Spleen (tissue), 11 donors: ENCODE results near the gene TBC1D2. TPM values are rescaled to one million over a fixed set of nuclear protein-coding genes. Genes with fewer than 3 reads are reported as not detected.

Source experiments
- DNase-seq: peaks from one replicate; pipeline ENCODE4 v3.0.0-alpha.2; 2020
- H3K27ac ChIP-seq, 8 donors: fragments of 200-600 bp; sonication (generic) in 7 of 8; 1 replicate in 4 of 8; 2 replicates in 4 of 8; pipeline versions ENCODE4 v1.5.0 to v1.8.0; 2016 to 2021; ENCODE audit warnings: inconsistent platforms in 4 of 8, mild to moderate bottlenecking in 4 of 8, moderate library complexity in 1 of 8
- H3K27me3 ChIP-seq, 7 donors: fragments of 200-600 bp; sonication (generic) in 6 of 7; replicated peaks in 1 of 7; 1 replicate in 4 of 7; 2 replicates in 3 of 7; pipeline versions ENCODE4 v1.5.0 to v1.8.0; 2016 to 2021; ENCODE audit warnings: inconsistent platforms in 3 of 7, mild to moderate bottlenecking in 1 of 7
- H3K36me3 ChIP-seq, 6 donors: fragments of 200-600 bp; sonication (generic) in 5 of 6; 1 replicate in 4 of 6; 2 replicates in 2 of 6; pipeline versions ENCODE4 v1.5.0 to v1.8.0; 2016 to 2021; ENCODE audit warnings: inconsistent platforms in 2 of 6
- H3K4me1 ChIP-seq, 6 donors: fragments of 200-600 bp; sonication (generic) in 5 of 6; 1 replicate in 3 of 6; 2 replicates in 3 of 6; pipeline versions ENCODE4 v1.5.0 to v1.8.0; 2016 to 2021; ENCODE audit warnings: inconsistent platforms in 3 of 6
- H3K4me3 ChIP-seq, 8 donors: fragments of 200-600 bp; sonication (generic) in 7 of 8; 1 replicate in 4 of 8; 2 replicates in 4 of 8; pipeline versions ENCODE4 v1.5.0 to v1.8.0; 2016 to 2021; ENCODE audit warnings: inconsistent platforms in 4 of 8, mild to moderate bottlenecking in 4 of 8, moderate library complexity in 2 of 8
- H3K9me3 ChIP-seq, 8 donors: fragments of 200-600 bp; sonication (generic) in 7 of 8; 1 replicate in 4 of 8; 2 replicates in 4 of 8; pipeline versions ENCODE4 v1.5.0 to v1.8.0; 2016 to 2021; ENCODE audit warnings: inconsistent platforms in 4 of 8
- POLR2A ChIP-seq, 3 donors: fragments of 450-650 bp; IDR thresholded peaks; one replicate each; pipeline ENCODE4 v1.5.1; 2017; ENCODE audit warnings: antibody characterized with exemption in 3 of 3, mild to moderate bottlenecking in 1 of 3
- POLR2AphosphoS5 ChIP-seq, 3 donors: sonication (generic); formaldehyde crosslinking; IDR thresholded peaks; one replicate each; pipeline ENCODE4 v1.5.1; 2017; ENCODE audit warnings: antibody characterized with exemption in 3 of 3
- WGBS, 5 donors: extraction: QIAGEN DNeasy Blood & Tissue Kit in 3 of 5; methylation state at CpG; one replicate each; pipeline versions ENCODE4 v1.1.5 to v1.1.7; 2013 to 2018; 5-methylcytosine and 5-hydroxymethylcytosine counted together
- intact Hi-C: fragments of 100-400 bp; cut with DNase I; formaldehyde crosslinking; loops from one replicate; pipeline ENCODE4 v1.15.0; 2023; ENCODE audit warnings: low total_unique reads
- polyA plus RNA-seq, 3 donors: library from polyadenylated mRNA; stranded (reverse); fragments of 200-250 nt; gene quantifications; one replicate each; pipeline ENCODE4 v1.2.1, GENCODE V29; 2013
- total RNA-seq, 7 donors: library from RNA; depleted of rRNA in 3 of 7; stranded (reverse); fragments of >200 nt in 3 of 7; fragmentation: NEBNext Ultra II Directional in 4 of 7; extraction: Animal tissue kit (Norgen Biotek cat#: 25700) in 4 of 7; gene quantifications; one replicate each; pipeline versions ENCODE4 v1.1.0 to v1.2.1, GENCODE V29; 2016 to 2021
- TF ChIP-seq, protein P1 (sequence below), 11 experiments: fragments of 200-600 bp in 7 of 11; fragments of 450-650 bp in 4 of 11; sonication (generic) in 4 of 11; IDR thresholded peaks in 8 of 11; conservative IDR thresholded peaks in 3 of 11; 1 replicate in 7 of 11; 2 replicates in 4 of 11; pipeline versions ENCODE4 v1.4.0 to v1.8.0; 2016 to 2021; ENCODE audit warnings: antibody characterized with exemption in 11 of 11, inconsistent platforms in 4 of 11, mild to moderate bottlenecking in 1 of 11
- donor health status: healthy with polysubstance abuse.
- donor health status: DM: no; HTN: no; CAD: no; lungs with moderate emphysema.
- donor health status: DM: no; HTN: no; CAD: no.
- donor health status: Bipolar disorder and iron deficiency.
- donor health status: healthy.
- donor health status: DM: no; HTN: no; CAD: no.
- donor health status: DM: yes; HTN: yes; CAD: no.

TBC1D2 gene
- total and polyA plus RNA-seq, 10 donors: 2.7 to 27.2 (median 12.4) TPM

DNA sequence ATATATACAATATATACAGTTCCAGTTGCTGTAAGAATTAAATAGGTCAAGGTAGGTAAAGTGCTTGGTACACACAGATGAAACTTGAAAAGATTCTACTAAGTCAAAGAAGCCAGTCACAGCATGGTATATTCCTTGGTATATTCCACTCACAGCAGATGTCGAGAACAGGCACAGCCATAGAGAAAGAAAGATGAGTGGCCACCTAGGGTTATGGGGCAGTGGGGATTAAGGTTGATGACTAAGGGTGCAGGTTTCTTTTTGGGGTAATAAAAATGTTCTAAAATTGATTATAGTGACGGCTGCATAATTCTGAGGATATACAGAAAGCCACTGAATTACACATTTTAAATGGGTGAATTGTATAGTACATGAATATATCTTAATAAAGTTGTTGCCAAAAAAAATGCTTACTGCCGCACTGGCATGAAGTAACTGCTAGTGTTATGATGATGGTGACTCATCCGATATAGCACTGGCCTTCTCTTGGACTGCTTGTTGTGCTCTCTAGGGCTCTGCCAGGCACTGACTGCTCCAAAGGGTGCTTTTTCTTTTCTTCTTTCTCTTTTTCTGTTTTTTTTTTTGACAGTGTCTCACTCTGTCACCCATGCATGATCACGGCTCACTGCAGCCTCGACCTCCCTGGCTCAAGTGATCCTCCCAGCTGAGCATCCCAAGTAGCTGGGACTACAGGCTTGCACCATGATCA, 23.5 kb downstream of the TBC1D2 start:
- intact Hi-C loops: no loop called here

DNA sequence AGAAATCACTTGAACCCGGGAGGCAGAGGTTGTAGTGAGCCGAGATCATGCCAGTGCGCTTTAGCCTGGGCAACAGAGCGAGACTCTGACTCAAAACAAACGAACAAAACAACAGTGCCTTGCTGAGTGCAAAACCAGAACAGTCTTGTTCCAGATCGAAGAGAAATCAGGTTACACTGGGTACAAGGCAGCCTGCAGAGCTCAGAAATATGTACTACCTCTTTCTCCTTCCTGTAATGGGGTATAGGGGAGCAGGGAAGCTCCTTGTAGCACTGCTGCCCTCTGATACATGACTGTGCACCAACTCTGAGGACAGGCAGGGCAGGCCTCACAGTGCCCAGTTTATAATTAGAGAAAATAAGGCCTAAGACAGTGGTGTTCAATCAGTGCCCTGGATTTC, 24.7 kb downstream of the TBC1D2 start:
- Histone ChIP-seq H3K27me3 (no peaks in the 10 kb centered on the region), H3K9me3 (no peaks in the 10 kb centered on the region), H3K36me3 (peaks cover 0 to 98% (median 27%) of the 10 kb centered on the region in 6 donors), H3K27ac (peak overlapping the region in 4 of 8 donors; percentile 29 to 55 (median 50)), H3K4me3 (no peak overlapping the region), H3K4me1 (peaks cover 0 to 18% (median 0%) of the 10 kb centered on the region in 6 donors)
- intact Hi-C loops: no loop called here
- no peak for TF ChIP-seq POLR2A (IDR thresholded peaks at IDR 0.05)
- TF ChIP-seq, protein P1, sequence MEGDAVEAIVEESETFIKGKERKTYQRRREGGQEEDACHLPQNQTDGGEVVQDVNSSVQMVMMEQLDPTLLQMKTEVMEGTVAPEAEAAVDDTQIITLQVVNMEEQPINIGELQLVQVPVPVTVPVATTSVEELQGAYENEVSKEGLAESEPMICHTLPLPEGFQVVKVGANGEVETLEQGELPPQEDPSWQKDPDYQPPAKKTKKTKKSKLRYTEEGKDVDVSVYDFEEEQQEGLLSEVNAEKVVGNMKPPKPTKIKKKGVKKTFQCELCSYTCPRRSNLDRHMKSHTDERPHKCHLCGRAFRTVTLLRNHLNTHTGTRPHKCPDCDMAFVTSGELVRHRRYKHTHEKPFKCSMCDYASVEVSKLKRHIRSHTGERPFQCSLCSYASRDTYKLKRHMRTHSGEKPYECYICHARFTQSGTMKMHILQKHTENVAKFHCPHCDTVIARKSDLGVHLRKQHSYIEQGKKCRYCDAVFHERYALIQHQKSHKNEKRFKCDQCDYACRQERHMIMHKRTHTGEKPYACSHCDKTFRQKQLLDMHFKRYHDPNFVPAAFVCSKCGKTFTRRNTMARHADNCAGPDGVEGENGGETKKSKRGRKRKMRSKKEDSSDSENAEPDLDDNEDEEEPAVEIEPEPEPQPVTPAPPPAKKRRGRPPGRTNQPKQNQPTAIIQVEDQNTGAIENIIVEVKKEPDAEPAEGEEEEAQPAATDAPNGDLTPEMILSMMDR (IDR thresholded peaks at IDR 0.05 in 8 of 11, conservative IDR thresholded peaks at IDR 0.05 in 3 of 11): no peak
- TF ChIP-seq POLR2AphosphoS5 (IDR thresholded peaks at IDR 0.05): no peak
- WGBS, 5 donors: 85 to 89% (median 88%) methylated on average over 6 of the region's 6 CpGs
- no peak for DNase-seq

More for the DNA sequence above, 23.5 kb downstream of the TBC1D2 start:
- peak overlapping the region in 4 of 8 donors; percentile 61 to 68 (median 64) for H3K27ac ChIP-seq
- no peak overlapping the region for H3K4me3 ChIP-seq
- 75 to 90% (median 86%) methylated on average over 6 of the region's 6 CpGs for WGBS, 5 donors
- peaks cover 0 to 94% (median 20%) of the 10 kb centered on the region in 6 donors for H3K36me3 ChIP-seq
- H3K4me1 ChIP-seq: peaks cover 0 to 23% (median 0%) of the 10 kb centered on the region in 6 donors
- DNase-seq: no peak
- H3K9me3 ChIP-seq: no peaks in the 10 kb centered on the region
- TF ChIP-seq POLR2AphosphoS5 (IDR thresholded peaks at IDR 0.05) (no peak), POLR2A (IDR thresholded peaks at IDR 0.05) (no peak)
- TF ChIP-seq, protein P1 (IDR thresholded peaks at IDR 0.05 in 8 of 11, conservative IDR thresholded peaks at IDR 0.05 in 3 of 11): no peak
- no peaks in the 10 kb centered on the region for H3K27me3 ChIP-seq

DNA sequence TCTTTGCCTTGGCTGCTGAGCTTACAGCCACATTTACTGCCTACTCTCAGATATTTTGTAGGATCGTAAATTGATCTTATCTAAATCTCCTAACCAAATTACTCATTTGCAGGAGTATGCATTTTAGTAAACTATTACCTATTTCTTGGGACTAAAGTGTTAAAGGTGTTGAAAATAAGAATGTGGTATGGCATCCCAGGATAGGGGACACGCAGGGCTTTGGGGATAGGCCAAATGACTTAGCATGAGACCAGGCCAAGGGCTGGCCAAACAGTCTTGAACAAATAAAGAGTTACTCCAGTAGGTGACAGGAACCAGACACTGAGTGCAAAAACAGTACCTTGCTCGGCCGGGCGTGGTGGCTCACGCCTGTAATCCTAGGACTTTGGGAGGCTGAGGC, 25.1 kb downstream of the TBC1D2 start:
- no peaks in the 10 kb centered on the region for H3K27me3 ChIP-seq
- TF ChIP-seq POLR2AphosphoS5 (IDR thresholded peaks at IDR 0.05): no peak
- no peak for TF ChIP-seq POLR2A (IDR thresholded peaks at IDR 0.05)
- TF ChIP-seq, protein P1 (IDR thresholded peaks at IDR 0.05 in 8 of 11, conservative IDR thresholded peaks at IDR 0.05 in 3 of 11): no peak
- H3K4me3 ChIP-seq: no peak overlapping the region
- 83 to 95% (median 94%) methylated on average over 6 of the region's 6 CpGs for WGBS, 5 donors
- H3K27ac ChIP-seq: peak overlapping the region in 3 of 8 donors; percentile 46 to 55 (median 54)
- H3K4me1 ChIP-seq: peaks cover 0 to 18% (median 0%) of the 10 kb centered on the region in 6 donors
- intact Hi-C loops: no loop called here
- no peak for DNase-seq
- H3K9me3 ChIP-seq: no peaks in the 10 kb centered on the region
- H3K36me3 ChIP-seq: peaks cover 0 to 98% (median 28%) of the 10 kb centered on the region in 6 donors

DNA sequence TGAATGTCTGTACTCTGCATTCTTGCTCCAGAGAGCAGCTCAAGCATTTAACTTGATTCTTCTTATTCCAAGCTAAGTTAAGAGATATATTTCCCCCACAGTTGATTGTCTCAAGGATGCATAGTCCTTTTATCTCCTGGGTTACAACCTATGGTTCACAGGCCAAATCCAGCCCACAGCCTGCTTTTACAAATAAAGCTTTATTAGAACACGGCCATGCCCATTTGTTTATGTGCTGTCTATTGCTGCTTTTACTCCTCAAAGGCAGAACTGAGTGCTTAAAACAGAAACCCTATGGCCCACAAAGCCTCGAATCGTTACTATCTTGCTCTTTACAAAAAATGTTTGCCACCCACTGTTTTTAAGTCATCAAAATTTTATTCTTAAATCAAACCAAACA, 25.8 kb downstream of the TBC1D2 start:
- Histone ChIP-seq H3K4me3 (no peak overlapping the region), H3K4me1 (peaks cover 0 to 18% (median 0%) of the 10 kb centered on the region in 6 donors), H3K9me3 (no peaks in the 10 kb centered on the region), H3K36me3 (peaks cover 0 to 98% (median 28%) of the 10 kb centered on the region in 6 donors), H3K27ac (peak overlapping the region in 1 of 8 donors; percentile 77), H3K27me3 (no peaks in the 10 kb centered on the region)
- intact Hi-C loops: no loop called here
- no peak for DNase-seq
- 93 to 96% (median 95%) methylated on average over 3 of the region's 3 CpGs for WGBS, 5 donors
- TF ChIP-seq POLR2A (IDR thresholded peaks at IDR 0.05): no peak
- no peak for TF ChIP-seq POLR2AphosphoS5 (IDR thresholded peaks at IDR 0.05)
- TF ChIP-seq, protein P1 (IDR thresholded peaks at IDR 0.05 in 8 of 11, conservative IDR thresholded peaks at IDR 0.05 in 3 of 11): no peak
